Panc1 (cell line): ENCODE measurements around the gene RAP2C. TPM values are rescaled to one million over a fixed set of nuclear protein-coding genes. Genes with fewer than 3 reads are reported as not detected.
A peak's percentile ranks its signal among the peaks of the same experiment; 100 is the strongest.

Source experiments
- ATAC-seq: fragments of 200-7000 bp; cut with Tn5 transposase; 2 replicates; pipeline ENCODE4 v1.9.1; 2020; ENCODE audit warnings: mild to moderate bottlenecking, moderate library complexity
- BruUV-seq: library from RNA; stranded (reverse); fragments of 400-500 nt; replicated peaks from 2 replicates; lab custom pipeline; 2021; lab: Mats Ljungman, UMichigan
- CTCF ChIA-PET: fragments of 300-600 bp; sonication (Branson Sonifier 250); formaldehyde crosslinking; loops from one replicate; lab custom pipeline; 2022; ENCODE audit warnings: antibody characterized with exemption; lab: Charles Lee
- POLR2A ChIA-PET: fragments of 300-600 bp; sonication (Branson Sonifier 250); formaldehyde crosslinking; loops from one replicate; lab custom pipeline; 2022; ENCODE audit warnings: antibody characterized with exemption; lab: Charles Lee
- DNase-seq: peaks from one replicate; pipeline ENCODE4 v3.0.0-alpha.2; 2010; ENCODE audit warnings: low read depth, low spot score
- H3K27ac ChIP-seq: 2 replicates; pipeline ENCODE4 v1.5.1; 2011; ENCODE audit warnings: mild to moderate bottlenecking, low read length, inconsistent platforms
- H3K27me3 ChIP-seq: fragments of 200-500 bp; sonication (Bioruptor generic); 2 replicates; pipeline ENCODE4 v1.6.0; 2014; ENCODE audit warnings: low read length, inconsistent platforms; ENCODE audit not compliant: control insufficient read depth, insufficient read depth
- H3K36me3 ChIP-seq: fragments of 200-500 bp; sonication (Bioruptor generic); 2 replicates; pipeline ENCODE4 v1.5.1; 2014; ENCODE audit warnings: inconsistent platforms, mild to moderate bottlenecking, low read length, moderate library complexity; ENCODE audit not compliant: control insufficient read depth, insufficient read depth
- H3K4me1 ChIP-seq: 2 replicates; pipeline ENCODE4 v1.5.1; 2011; ENCODE audit warnings: inconsistent platforms, mild to moderate bottlenecking, low read length, moderate library complexity; ENCODE audit not compliant: control insufficient read depth, insufficient read depth
- H3K4me3 ChIP-seq, 2 experiments: 2 replicates each; pipeline ENCODE4 v1.5.1; 2011 to 2012; ENCODE audit warnings: low read depth in 2 of 2, low read length in 2 of 2, mild to moderate bottlenecking in 2 of 2, inconsistent platforms in 1 of 2, moderate library complexity in 1 of 2
- H3K9me3 ChIP-seq: fragments of 200-500 bp; sonication (Bioruptor generic); 2 replicates; pipeline ENCODE4 v1.5.1; 2014; ENCODE audit warnings: low read depth, mild to moderate bottlenecking, inconsistent platforms, low read length, moderate library complexity; ENCODE audit not compliant: control insufficient read depth, insufficient read depth
- POLR2AphosphoS5 ChIP-seq: IDR thresholded peaks from 2 replicates; pipeline ENCODE4 v1.6.1; 2012; ENCODE audit warnings: mild to moderate bottlenecking, low read depth, low read length, moderate library complexity
- SIN3A ChIP-seq: IDR thresholded peaks from 2 replicates; pipeline ENCODE4 v1.6.1; 2012; ENCODE audit warnings: low read depth, mild to moderate bottlenecking, low read length, moderate library complexity, borderline replicate concordance; ENCODE audit not compliant: insufficient read depth
- TCF7L2 ChIP-seq: IDR thresholded peaks from 2 replicates; pipeline ENCODE4 v1.6.1; 2011; ENCODE audit warnings: mild to moderate bottlenecking, low read depth, low read length, inconsistent platforms
- in situ Hi-C: cut with HindIII; loops from 2 replicates; pipeline ENCODE4 v1.10.0; 2016; ENCODE audit warnings: low sequenced_read_pairs, low pct_unique_long_range_greater_than_20kb
- intact Hi-C: fragments of 100-400 bp; cut with micrococcal nuclease; formaldehyde crosslinking; loops from one replicate; pipeline ENCODE4 v1.10.0; 2022; ENCODE audit not compliant: unreplicated experiment
- total RNA-seq: library from RNA; stranded (reverse); gene quantifications from one replicate; pipeline ENCODE4 v1.2.1, GENCODE V29; 2021; ENCODE audit not compliant: unreplicated experiment
- TF ChIP-seq, protein P1 (sequence below): fragments of 450-650 bp; IDR thresholded peaks from 2 replicates; pipeline ENCODE4 v1.5.1; 2017; ENCODE audit warnings: mild to moderate bottlenecking
- TF ChIP-seq, protein P2 (sequence below), 2 experiments: IDR thresholded peaks; 2 replicates each; pipeline ENCODE4 v1.6.1; 2011 to 2012; ENCODE audit warnings: low read depth in 2 of 2, control low read depth in 1 of 2, low read length in 1 of 2, mild to moderate bottlenecking in 1 of 2, moderate library complexity in 1 of 2; ENCODE audit not compliant: insufficient read depth in 1 of 2

RAP2C gene
- total RNA-seq, 1 experiment from 2014 or later: 36.2 TPM

DNA sequence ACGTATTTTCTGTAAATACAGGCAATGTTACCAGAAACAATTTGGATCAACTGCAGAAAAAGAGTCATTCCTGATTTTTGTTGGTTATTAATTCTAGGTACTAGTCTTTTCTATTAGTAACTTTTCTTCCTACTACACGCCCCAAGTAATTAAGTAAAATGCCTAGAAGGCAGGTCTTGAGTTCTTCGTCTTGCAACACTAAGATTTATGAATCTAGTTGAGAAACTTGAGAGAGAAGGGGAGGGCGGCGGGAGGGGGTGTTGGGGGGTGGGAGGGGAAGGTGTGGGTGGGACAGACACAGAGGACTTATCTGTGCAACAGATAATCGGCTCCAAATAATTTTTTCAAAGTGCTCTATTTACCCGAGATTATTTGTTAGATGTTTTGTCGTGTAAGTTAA lies 3.0 kb downstream of the RAP2C start:
- H3K27ac ChIP-seq: peak overlapping the region; percentile 98
- no peak for TF ChIP-seq POLR2AphosphoS5
- intact Hi-C loops: loop anchor here (5.0 kb wide), 1 partner anchor 374 kb away; no protein-coding TSS in a partner anchor
- peak overlapping the region; percentile 79 to 90 for H3K4me3 ChIP-seq
- H3K4me1 ChIP-seq: peaks cover 18% of the 10 kb centered on the region
- DNase-seq (no peak), ATAC-seq (no peak)
- no peaks in the 10 kb centered on the region for H3K9me3 ChIP-seq
- BruUV-seq: no TSS peak
- peaks cover 25% of the 10 kb centered on the region for H3K36me3 ChIP-seq
- in situ Hi-C loops: no loop called here
- ChIA-PET CTCF (no interaction called here), POLR2A (interaction anchor here (0.6 kb wide), 1 partner anchor 533 kb away, joined by 3 read pairs; no protein-coding TSS in a partner anchor)
- H3K27me3 ChIP-seq: no peaks in the 10 kb centered on the region

DNA sequence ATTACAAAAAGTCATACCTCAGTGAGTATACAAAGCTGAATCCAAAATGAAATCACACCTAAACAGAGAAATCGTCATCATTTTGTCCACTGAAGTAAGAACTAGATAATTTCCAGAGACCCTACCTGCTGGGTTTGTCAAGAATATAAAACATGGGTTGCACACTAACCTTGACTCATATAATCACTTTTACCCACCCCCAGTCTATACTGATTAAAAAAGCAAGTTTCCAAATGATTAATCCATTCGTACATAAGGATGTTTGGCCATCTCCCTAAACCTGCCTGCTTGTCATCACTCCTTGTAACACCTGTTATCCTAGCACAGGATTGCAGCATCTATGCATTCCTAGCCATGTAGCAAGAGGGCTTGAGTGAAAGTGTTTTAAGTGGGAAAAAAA lies 4.7 kb downstream of the RAP2C start:
- Histone ChIP-seq H3K4me1 (peaks cover 16% of the 10 kb centered on the region), H3K27ac (no peak overlapping the region), H3K4me3 (no peak overlapping the region), H3K27me3 (no peaks in the 10 kb centered on the region), H3K9me3 (no peaks in the 10 kb centered on the region), H3K36me3 (peaks cover 25% of the 10 kb centered on the region)
- ChIA-PET CTCF (no interaction called here), POLR2A (no interaction called here)
- BruUV-seq: no TSS peak
- DNase-seq (no peak), ATAC-seq (no peak)
- intact Hi-C loops: no loop called here
- TF ChIP-seq SIN3A (no peak), TCF7L2 (no peak), POLR2AphosphoS5 (no peak)
- TF ChIP-seq, protein P1, sequence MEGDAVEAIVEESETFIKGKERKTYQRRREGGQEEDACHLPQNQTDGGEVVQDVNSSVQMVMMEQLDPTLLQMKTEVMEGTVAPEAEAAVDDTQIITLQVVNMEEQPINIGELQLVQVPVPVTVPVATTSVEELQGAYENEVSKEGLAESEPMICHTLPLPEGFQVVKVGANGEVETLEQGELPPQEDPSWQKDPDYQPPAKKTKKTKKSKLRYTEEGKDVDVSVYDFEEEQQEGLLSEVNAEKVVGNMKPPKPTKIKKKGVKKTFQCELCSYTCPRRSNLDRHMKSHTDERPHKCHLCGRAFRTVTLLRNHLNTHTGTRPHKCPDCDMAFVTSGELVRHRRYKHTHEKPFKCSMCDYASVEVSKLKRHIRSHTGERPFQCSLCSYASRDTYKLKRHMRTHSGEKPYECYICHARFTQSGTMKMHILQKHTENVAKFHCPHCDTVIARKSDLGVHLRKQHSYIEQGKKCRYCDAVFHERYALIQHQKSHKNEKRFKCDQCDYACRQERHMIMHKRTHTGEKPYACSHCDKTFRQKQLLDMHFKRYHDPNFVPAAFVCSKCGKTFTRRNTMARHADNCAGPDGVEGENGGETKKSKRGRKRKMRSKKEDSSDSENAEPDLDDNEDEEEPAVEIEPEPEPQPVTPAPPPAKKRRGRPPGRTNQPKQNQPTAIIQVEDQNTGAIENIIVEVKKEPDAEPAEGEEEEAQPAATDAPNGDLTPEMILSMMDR: no peak
- TF ChIP-seq, protein P2, sequence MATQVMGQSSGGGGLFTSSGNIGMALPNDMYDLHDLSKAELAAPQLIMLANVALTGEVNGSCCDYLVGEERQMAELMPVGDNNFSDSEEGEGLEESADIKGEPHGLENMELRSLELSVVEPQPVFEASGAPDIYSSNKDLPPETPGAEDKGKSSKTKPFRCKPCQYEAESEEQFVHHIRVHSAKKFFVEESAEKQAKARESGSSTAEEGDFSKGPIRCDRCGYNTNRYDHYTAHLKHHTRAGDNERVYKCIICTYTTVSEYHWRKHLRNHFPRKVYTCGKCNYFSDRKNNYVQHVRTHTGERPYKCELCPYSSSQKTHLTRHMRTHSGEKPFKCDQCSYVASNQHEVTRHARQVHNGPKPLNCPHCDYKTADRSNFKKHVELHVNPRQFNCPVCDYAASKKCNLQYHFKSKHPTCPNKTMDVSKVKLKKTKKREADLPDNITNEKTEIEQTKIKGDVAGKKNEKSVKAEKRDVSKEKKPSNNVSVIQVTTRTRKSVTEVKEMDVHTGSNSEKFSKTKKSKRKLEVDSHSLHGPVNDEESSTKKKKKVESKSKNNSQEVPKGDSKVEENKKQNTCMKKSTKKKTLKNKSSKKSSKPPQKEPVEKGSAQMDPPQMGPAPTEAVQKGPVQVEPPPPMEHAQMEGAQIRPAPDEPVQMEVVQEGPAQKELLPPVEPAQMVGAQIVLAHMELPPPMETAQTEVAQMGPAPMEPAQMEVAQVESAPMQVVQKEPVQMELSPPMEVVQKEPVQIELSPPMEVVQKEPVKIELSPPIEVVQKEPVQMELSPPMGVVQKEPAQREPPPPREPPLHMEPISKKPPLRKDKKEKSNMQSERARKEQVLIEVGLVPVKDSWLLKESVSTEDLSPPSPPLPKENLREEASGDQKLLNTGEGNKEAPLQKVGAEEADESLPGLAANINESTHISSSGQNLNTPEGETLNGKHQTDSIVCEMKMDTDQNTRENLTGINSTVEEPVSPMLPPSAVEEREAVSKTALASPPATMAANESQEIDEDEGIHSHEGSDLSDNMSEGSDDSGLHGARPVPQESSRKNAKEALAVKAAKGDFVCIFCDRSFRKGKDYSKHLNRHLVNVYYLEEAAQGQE (IDR thresholded peaks at IDR 0.05; ENCODE audit: insufficient read depth in 1 of 2, low read depth in 2 of 2, low read length in 1 of 2): no peak
- in situ Hi-C loops: no loop called here

DNA sequence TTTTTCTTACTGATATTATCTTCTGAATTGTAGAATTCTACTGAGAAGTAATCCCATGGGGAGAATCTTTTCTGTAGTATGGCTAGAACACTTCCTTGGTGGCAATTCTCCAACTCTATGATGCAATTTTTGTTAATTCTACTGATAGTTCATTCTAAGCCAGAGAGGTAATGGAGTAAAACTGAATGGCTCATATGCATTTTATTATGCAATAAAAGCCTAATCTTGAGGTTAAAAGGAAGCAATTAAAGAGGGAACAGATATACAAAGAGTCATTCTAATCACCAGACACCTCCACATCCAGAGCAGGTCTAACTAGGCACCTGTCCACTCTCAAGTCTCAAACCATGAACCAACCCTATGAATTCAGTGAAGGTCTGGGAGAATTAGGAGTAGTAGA lies 9.7 kb downstream of the RAP2C start:
- Histone ChIP-seq H3K36me3 (peaks cover 33% of the 10 kb centered on the region), H3K4me1 (peaks cover 4% of the 10 kb centered on the region), H3K27me3 (no peaks in the 10 kb centered on the region), H3K9me3 (no peaks in the 10 kb centered on the region), H3K27ac (no peak overlapping the region; the same call in 1 of the 2 replicates), H3K4me3 (no peak overlapping the region)
- POLR2A ChIA-PET: no interaction called here
- DNase-seq: no peak
- no TSS peak for BruUV-seq
- ATAC-seq: no peak
- intact Hi-C loops (no loop called here), in situ Hi-C loops (no loop called here)
- TF ChIP-seq SIN3A (no peak), POLR2AphosphoS5 (no peak), TCF7L2 (no peak)
- TF ChIP-seq, protein P1: no peak
- TF ChIP-seq, protein P2 (IDR thresholded peaks at IDR 0.05; ENCODE audit: insufficient read depth in 1 of 2, low read depth in 2 of 2, low read length in 1 of 2): no peak
- CTCF ChIA-PET: no interaction called here
